ENCODE measurements around the gene IL12RB2.

DNA sequence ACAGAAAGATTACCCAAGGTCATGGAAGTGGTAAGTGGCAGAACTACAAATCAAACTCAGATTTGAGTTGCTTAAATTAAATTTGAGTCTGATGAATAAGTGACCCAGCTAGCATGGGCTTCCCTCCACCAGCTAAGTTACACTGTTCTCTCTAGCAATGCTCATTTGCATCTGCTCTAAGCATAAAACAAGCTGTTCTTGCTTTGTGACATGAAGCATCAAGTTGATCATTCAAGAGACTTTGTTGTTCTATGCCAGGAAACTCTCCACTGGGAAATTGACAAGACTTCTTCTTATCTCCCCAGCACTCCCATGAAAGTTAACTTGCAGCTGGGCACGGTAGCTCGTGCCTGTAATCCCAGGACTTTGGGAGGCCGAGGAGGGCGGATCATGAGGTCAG is 73.5 kb downstream of the IL12RB2 start:
- no peak for TF ChIP-seq POLR2A (IDR thresholded peaks at IDR 0.05; ENCODE audit: low read depth, low read length)
- TF ChIP-seq, protein P1, sequence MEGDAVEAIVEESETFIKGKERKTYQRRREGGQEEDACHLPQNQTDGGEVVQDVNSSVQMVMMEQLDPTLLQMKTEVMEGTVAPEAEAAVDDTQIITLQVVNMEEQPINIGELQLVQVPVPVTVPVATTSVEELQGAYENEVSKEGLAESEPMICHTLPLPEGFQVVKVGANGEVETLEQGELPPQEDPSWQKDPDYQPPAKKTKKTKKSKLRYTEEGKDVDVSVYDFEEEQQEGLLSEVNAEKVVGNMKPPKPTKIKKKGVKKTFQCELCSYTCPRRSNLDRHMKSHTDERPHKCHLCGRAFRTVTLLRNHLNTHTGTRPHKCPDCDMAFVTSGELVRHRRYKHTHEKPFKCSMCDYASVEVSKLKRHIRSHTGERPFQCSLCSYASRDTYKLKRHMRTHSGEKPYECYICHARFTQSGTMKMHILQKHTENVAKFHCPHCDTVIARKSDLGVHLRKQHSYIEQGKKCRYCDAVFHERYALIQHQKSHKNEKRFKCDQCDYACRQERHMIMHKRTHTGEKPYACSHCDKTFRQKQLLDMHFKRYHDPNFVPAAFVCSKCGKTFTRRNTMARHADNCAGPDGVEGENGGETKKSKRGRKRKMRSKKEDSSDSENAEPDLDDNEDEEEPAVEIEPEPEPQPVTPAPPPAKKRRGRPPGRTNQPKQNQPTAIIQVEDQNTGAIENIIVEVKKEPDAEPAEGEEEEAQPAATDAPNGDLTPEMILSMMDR (IDR thresholded peaks at IDR 0.05; ENCODE audit: extremely low read depth in 1 of 2, insufficient read depth in 1 of 2, low read depth in 1 of 2, low read length in 2 of 2) = no peak
- no peak for TF ChIP-seq MYC (IDR thresholded peaks at IDR 0.05; ENCODE audit: low read depth, low read length)
- no peak for TF ChIP-seq EZH2 (IDR thresholded peaks at IDR 0.05; ENCODE audit: borderline replicate concordance, low read depth, low read length, severe bottlenecking)
- TF ChIP-seq, protein P2, sequence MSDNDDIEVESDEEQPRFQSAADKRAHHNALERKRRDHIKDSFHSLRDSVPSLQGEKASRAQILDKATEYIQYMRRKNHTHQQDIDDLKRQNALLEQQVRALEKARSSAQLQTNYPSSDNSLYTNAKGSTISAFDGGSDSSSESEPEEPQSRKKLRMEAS (IDR thresholded peaks at IDR 0.05; ENCODE audit: insufficient read depth, insufficient read length) = no peak
- TF ChIP-seq POLR2AphosphoS5 (IDR thresholded peaks at IDR 0.05; ENCODE audit: insufficient read depth, low read depth, low read length) = no peak
- no peak for TF ChIP-seq FOS (IDR thresholded peaks at IDR 0.05; ENCODE audit: borderline replicate concordance, insufficient read depth, low read length)
- TF ChIP-seq JUN (IDR thresholded peaks at IDR 0.05; ENCODE audit: borderline replicate concordance, insufficient read depth, insufficient read length, low read depth) = no peak
- no peak for TF ChIP-seq GATA2 (IDR thresholded peaks at IDR 0.05; ENCODE audit: insufficient read depth, insufficient read length, low read depth, low read length)

Data from endothelial cell of umbilical vein (primary cell).